ENCODE data around the gene ONECUT2.

GRCh38 chr18:57439985-57440330, 4.8 kb downstream of the ONECUT2 start:
- TF ChIP-seq CTCF (IDR thresholded peaks at IDR 0.05; ENCODE audit: insufficient read depth, low read length, poor library complexity, severe bottlenecking) (no peak), EZH2phosphoT487 (conservative IDR thresholded peaks at IDR 0.05; ENCODE audit: low read length) (no peak)

Measured in SU-DHL-6 (cell line).